Measurements from ENCODE around the gene CDR2.

The CDR2 gene

GRCh38 chr16:22372882-22373661, 1.3 kb downstream of the CDR2 start (continued):
- TF ChIP-seq ZNF664 (tag by site-specific recombination; IDR thresholded peaks at IDR 0.05) = peak; percentile 94
- TF ChIP-seq ZNF132 (tag by site-specific recombination; IDR thresholded peaks at IDR 0.05; ENCODE audit: borderline replicate concordance) = no peak
- TF ChIP-seq FEZF1 (tag by site-specific recombination; IDR thresholded peaks at IDR 0.05) = peak; percentile 67
- no peak for TF ChIP-seq ZNF391 (tag by site-specific recombination; IDR thresholded peaks at IDR 0.05; ENCODE audit: borderline replicate concordance, low read depth)
- TF ChIP-seq SALL2 (tag by site-specific recombination; IDR thresholded peaks at IDR 0.05; ENCODE audit: borderline replicate concordance) = no peak
- TF ChIP-seq, protein P1, sequence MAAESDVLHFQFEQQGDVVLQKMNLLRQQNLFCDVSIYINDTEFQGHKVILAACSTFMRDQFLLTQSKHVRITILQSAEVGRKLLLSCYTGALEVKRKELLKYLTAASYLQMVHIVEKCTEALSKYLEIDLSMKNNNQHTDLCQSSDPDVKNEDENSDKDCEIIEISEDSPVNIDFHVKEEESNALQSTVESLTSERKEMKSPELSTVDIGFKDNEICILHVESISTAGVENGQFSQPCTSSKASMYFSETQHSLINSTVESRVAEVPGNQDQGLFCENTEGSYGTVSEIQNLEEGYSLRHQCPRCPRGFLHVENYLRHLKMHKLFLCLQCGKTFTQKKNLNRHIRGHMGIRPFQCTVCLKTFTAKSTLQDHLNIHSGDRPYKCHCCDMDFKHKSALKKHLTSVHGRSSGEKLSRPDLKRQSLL (tag by site-specific recombination; IDR thresholded peaks at IDR 0.05) = no peak
- TF ChIP-seq EGR2 (tag by site-specific recombination; IDR thresholded peaks at IDR 0.05; ENCODE audit: low read depth) = peak; percentile 59

- ChIA-PET CTCF (interaction anchor here (1.2 kb wide), 1 partner anchor 48 kb away, joined by 4 read pairs; no protein-coding TSS in a partner anchor), POLR2A (no interaction called here)
- peaks cover 0 to 7% of the 10 kb centered on the region in 2 experiments; a peak in 1 of 3 replicates for H3K36me3 ChIP-seq (ENCODE audit: control insufficient read depth in 2 of 2, insufficient read depth in 1 of 2, low read length in 2 of 2)
- no peaks in the 10 kb centered on the region for H3K9me3 ChIP-seq (ENCODE audit: control insufficient read depth, insufficient read depth, low read depth, low read length)
- H3K4me3 ChIP-seq (ENCODE audit: low read depth, low read length) = no peak overlapping the region
- TF ChIP-seq ZNF335 (tag by site-specific recombination; conservative IDR thresholded peaks at IDR 0.05) = 0 out of 2 replicates have a peak, but pooled peaks have one; percentile 7
- TF ChIP-seq ZNF544 (tag by site-specific recombination; IDR thresholded peaks at IDR 0.05) = no peak
- H3K4me1 ChIP-seq (ENCODE audit: control insufficient read depth, insufficient read depth, low read length) = peaks cover 16% of the 10 kb centered on the region; the same call in 1 of the 2 replicates
- no peak overlapping the region for H3K27ac ChIP-seq (ENCODE audit: extremely low read depth, low read depth, low read length)
Measured at GRCh38 chr16:22370038-22370820, 4.2 kb downstream of the CDR2 start.

- Histone ChIP-seq H3K4me3 (ENCODE audit: low read depth, low read length) (no peak overlapping the region), H3K9me3 (ENCODE audit: control insufficient read depth, insufficient read depth, low read depth, low read length) (no peaks in the 10 kb centered on the region), H3K4me1 (ENCODE audit: control insufficient read depth, insufficient read depth, low read length) (peaks cover 16% of the 10 kb centered on the region; the same call in 1 of the 2 replicates), H3K36me3 (ENCODE audit: control insufficient read depth in 2 of 2, insufficient read depth in 1 of 2, low read length in 2 of 2) (peaks cover 5 to 16% of the 10 kb centered on the region in 2 experiments), H3K27ac (ENCODE audit: extremely low read depth, low read depth, low read length) (no peak overlapping the region)
- CTCF ChIA-PET = no interaction called here
- POLR2A ChIA-PET = no interaction called here
- TF ChIP-seq MYNN (tag by site-specific recombination; IDR thresholded peaks at IDR 0.05; ENCODE audit: borderline replicate concordance) = no peak
- TF ChIP-seq ZNF629 (tag by site-specific recombination; IDR thresholded peaks at IDR 0.05) = peak; percentile 89
- TF ChIP-seq ZNF843 (tag by site-specific recombination; IDR thresholded peaks at IDR 0.05) = no peak
- TF ChIP-seq ZNF148 (tag by site-specific recombination; IDR thresholded peaks at IDR 0.05; ENCODE audit: borderline replicate concordance) = no peak
- TF ChIP-seq ZNF558 (tag by site-specific recombination; IDR thresholded peaks at IDR 0.05) = no peak
- TF ChIP-seq ZNF175 (tag by site-specific recombination; IDR thresholded peaks at IDR 0.05) = no peak
- TF ChIP-seq ZBTB21 (tag by site-specific recombination; IDR thresholded peaks at IDR 0.05) = peak; percentile 84
- TF ChIP-seq REST (tag by site-specific recombination; IDR thresholded peaks at IDR 0.05) = peak; percentile 95
- no peak for TF ChIP-seq SP7 (tag by site-specific recombination; IDR thresholded peaks at IDR 0.05)
- no peak for TF ChIP-seq ZNF214 (tag by site-specific recombination; IDR thresholded peaks at IDR 0.05; ENCODE audit: borderline replicate concordance)
- peak; percentile 34 for TF ChIP-seq ZNF366 (tag by site-specific recombination; conservative IDR thresholded peaks at IDR 0.05)
- no peak for TF ChIP-seq ZNF660 (tag by site-specific recombination; IDR thresholded peaks at IDR 0.05)
- TF ChIP-seq, protein P2, sequence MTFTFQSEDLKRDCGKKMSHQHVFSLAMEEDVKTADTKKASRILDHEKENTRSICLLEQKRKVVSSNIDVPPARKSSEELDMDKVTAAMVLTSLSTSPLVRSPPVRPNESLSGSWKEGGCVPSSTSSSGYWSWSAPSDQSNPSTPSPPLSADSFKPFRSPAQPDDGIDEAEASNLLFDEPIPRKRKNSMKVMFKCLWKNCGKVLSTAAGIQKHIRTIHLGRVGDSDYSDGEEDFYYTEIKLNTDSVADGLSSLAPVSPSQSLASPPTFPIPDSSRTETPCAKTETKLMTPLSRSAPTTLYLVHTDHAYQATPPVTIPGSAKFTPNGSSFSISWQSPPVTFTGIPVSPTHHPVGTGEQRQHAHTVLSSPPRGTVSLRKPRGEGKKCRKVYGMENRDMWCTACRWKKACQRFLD (tag by site-specific recombination; IDR thresholded peaks at IDR 0.05) = no peak
- no peak for TF ChIP-seq ZNF623 (tag by site-specific recombination; IDR thresholded peaks at IDR 0.05)
Measured at GRCh38 chr16:22369221-22369811, 5.1 kb downstream of the CDR2 start.
